Putamen (tissue), 1 donor: ENCODE results near the gene BEND6.

ENCODE experiments used
- DNase-seq: peaks from one replicate; pipeline ENCODE4 v3.0.0-alpha.2; 2016; ENCODE audit warnings: low spot score

BEND6 gene

GRCh38 chr6:56954403-56955170 is at the start of gene BEND6:
Gene BEND6, plus strand, starts transcription at chr6:56955107. Its CDS starts 26,704 bp downstream, at chr6:56981811.
- DNase-seq, result peak; percentile 87

GRCh38 chr6:56905378-56905777 is 49.5 kb upstream of the BEND6 start:
- DNase-seq, result no peak

- DNase-seq, result no peak
These were observed 48.2 kb upstream of the BEND6 start for GRCh38 chr6:56906752-56907151.

- DNase-seq, result no peak
These were observed 45.6 kb upstream of the BEND6 start for GRCh38 chr6:56909115-56909907.

- DNase-seq, result no peak
These were observed 43.1 kb upstream of the BEND6 start for GRCh38 chr6:56911847-56912246.

- no peak for DNase-seq
These were observed 41.4 kb upstream of the BEND6 start for GRCh38 chr6:56913285-56914074.

GRCh38 chr6:56914798-56915658 is 39.9 kb upstream of the BEND6 start:
- peak; percentile 78 for DNase-seq

GRCh38 chr6:56915832-56916231 is 39.1 kb upstream of the BEND6 start:
- DNase-seq, result no peak

GRCh38 chr6:56916849-56917551 is 37.9 kb upstream of the BEND6 start:
- no peak for DNase-seq

GRCh38 chr6:56922645-56923044 is 32.3 kb upstream of the BEND6 start:
- no peak for DNase-seq

GRCh38 chr6:56923565-56923964 is 31.3 kb upstream of the BEND6 start:
- DNase-seq, result no peak

- DNase-seq, result no peak
These were observed 27.1 kb upstream of the BEND6 start for GRCh38 chr6:56927538-56928453.

- DNase-seq, result no peak
These were observed 24.1 kb upstream of the BEND6 start for GRCh38 chr6:56930846-56931245.

- no peak for DNase-seq
These were observed 21.9 kb upstream of the BEND6 start for GRCh38 chr6:56932910-56933477.

GRCh38 chr6:56933650-56934049 is 21.3 kb upstream of the BEND6 start:
- DNase-seq, result no peak

GRCh38 chr6:56934876-56935275 is 20.0 kb upstream of the BEND6 start:
- DNase-seq, result no peak

GRCh38 chr6:56936466-56936865 is 18.4 kb upstream of the BEND6 start:
- DNase-seq, result no peak

GRCh38 chr6:56938649-56939191 is 16.2 kb upstream of the BEND6 start:
- DNase-seq, result no peak

GRCh38 chr6:56940463-56940862 is 14.4 kb upstream of the BEND6 start:
- no peak for DNase-seq
